ENCODE measurements around the gene SEMA3E.

- TF ChIP-seq POLR2A (IDR thresholded peaks at IDR 0.05): no peak
- no peak for TF ChIP-seq CTCF (IDR thresholded peaks at IDR 0.05)
Observed at GRCh38 chr7:83394776-83395175, 254.2 kb downstream of the SEMA3E start.
